Astrocyte (in vitro differentiated cells and primary cell): ENCODE data around the gene UBE2R2. TPM values are rescaled to one million over a fixed set of nuclear protein-coding genes. Genes with fewer than 3 reads are reported as not detected.
"Not testable (repeated sequence)": the region's sequence is repeated elsewhere in the genome, so short reads cannot be mapped to it uniquely, and the experiment has no call there.

Source experiments
- DNase-seq: peaks from one replicate; pipeline ENCODE4 v3.0.0-alpha.2; 2010; ENCODE audit warnings: low read depth
- FAIRE-seq: peaks from 2 replicates; lab custom pipeline; 2011; peaks lifted over from hg19 to GRCh38; lab: Jason Lieb, UNC
- H2AFZ ChIP-seq: 2 replicates; pipeline ENCODE4 v1.6.0; 2012; ENCODE audit warnings: low read depth, low read length, inconsistent platforms
- H3K27ac ChIP-seq: 2 replicates; pipeline ENCODE4 v1.5.1; 2011; ENCODE audit warnings: low read depth, low read length, inconsistent platforms
- H3K27me3 ChIP-seq: 2 replicates; pipeline ENCODE4 v1.6.0; 2011; ENCODE audit warnings: low read length, inconsistent platforms; ENCODE audit not compliant: insufficient read depth
- H3K36me3 ChIP-seq: 2 replicates; pipeline ENCODE4 v1.5.1; 2011; ENCODE audit warnings: low read length, inconsistent platforms; ENCODE audit not compliant: insufficient read depth
- H3K4me1 ChIP-seq: 2 replicates; pipeline ENCODE4 v1.5.1; 2011; ENCODE audit warnings: low read length, inconsistent platforms; ENCODE audit not compliant: insufficient read depth
- H3K4me2 ChIP-seq: 2 replicates; pipeline ENCODE4 v1.6.0; 2012; ENCODE audit warnings: low read length, inconsistent platforms
- H3K4me3 ChIP-seq: 2 replicates; pipeline ENCODE4 v1.5.1; 2011; ENCODE audit warnings: low read depth, mild to moderate bottlenecking, low read length, inconsistent platforms; ENCODE audit not compliant: insufficient read depth
- H3K79me2 ChIP-seq: 2 replicates; pipeline ENCODE4 v1.6.0; 2012; ENCODE audit warnings: mild to moderate bottlenecking, low read length, inconsistent platforms; ENCODE audit not compliant: insufficient read depth
- H3K9ac ChIP-seq: 2 replicates; pipeline ENCODE4 v1.6.0; 2012; ENCODE audit warnings: mild to moderate bottlenecking, low read length, inconsistent platforms
- H3K9me3 ChIP-seq: 2 replicates; pipeline ENCODE4 v1.5.1; 2012; ENCODE audit warnings: low read depth, mild to moderate bottlenecking, low read length, inconsistent platforms; ENCODE audit not compliant: insufficient read depth
- H4K20me1 ChIP-seq: 2 replicates; pipeline ENCODE4 v1.6.0; 2012; ENCODE audit warnings: low read length, inconsistent platforms; ENCODE audit not compliant: insufficient read depth
- H3K27ac Mint-ChIP-seq: one replicate; pipeline ENCODE4 v1.8.0; 2021; ENCODE audit warnings: mild to moderate bottlenecking, mixed read lengths; ENCODE audit not compliant: unreplicated experiment
- H3K27me3 Mint-ChIP-seq: one replicate; pipeline ENCODE4 v1.8.0; 2021; ENCODE audit warnings: low read depth, mixed read lengths; ENCODE audit not compliant: unreplicated experiment
- H3K36me3 Mint-ChIP-seq: one replicate; pipeline ENCODE4 v1.8.0; 2021; ENCODE audit warnings: low read depth, mixed read lengths; ENCODE audit not compliant: unreplicated experiment
- H3K4me1 Mint-ChIP-seq: one replicate; pipeline ENCODE4 v1.8.0; 2021; ENCODE audit warnings: low read depth, mixed read lengths; ENCODE audit not compliant: unreplicated experiment
- H3K4me3 Mint-ChIP-seq: one replicate; pipeline ENCODE4 v1.8.0; 2021; ENCODE audit warnings: mild to moderate bottlenecking, moderate library complexity, mixed read lengths; ENCODE audit not compliant: unreplicated experiment
- H3K9me3 Mint-ChIP-seq: one replicate; pipeline ENCODE4 v1.8.0; 2021; ENCODE audit warnings: mild to moderate bottlenecking, mixed read lengths; ENCODE audit not compliant: unreplicated experiment
- EZH2 ChIP-seq: IDR thresholded peaks from 2 replicates; pipeline ENCODE4 v1.6.1; 2012; ENCODE audit warnings: mild to moderate bottlenecking, low read length, inconsistent platforms; ENCODE audit not compliant: insufficient read depth
- total RNA-seq: library from RNA; stranded (reverse); gene quantifications from 2 replicates; pipeline ENCODE4 v1.2.1, GENCODE V29; 2021
- TF ChIP-seq, protein P1 (sequence below): IDR thresholded peaks from 2 replicates; pipeline ENCODE4 v1.5.1; 2011; ENCODE audit warnings: low read depth, mild to moderate bottlenecking, inconsistent platforms, low read length, moderate library complexity; ENCODE audit not compliant: insufficient read depth

Gene UBE2R2
- total RNA-seq, 1 donor from 2014 or later, result 48.7 TPM

DNA sequence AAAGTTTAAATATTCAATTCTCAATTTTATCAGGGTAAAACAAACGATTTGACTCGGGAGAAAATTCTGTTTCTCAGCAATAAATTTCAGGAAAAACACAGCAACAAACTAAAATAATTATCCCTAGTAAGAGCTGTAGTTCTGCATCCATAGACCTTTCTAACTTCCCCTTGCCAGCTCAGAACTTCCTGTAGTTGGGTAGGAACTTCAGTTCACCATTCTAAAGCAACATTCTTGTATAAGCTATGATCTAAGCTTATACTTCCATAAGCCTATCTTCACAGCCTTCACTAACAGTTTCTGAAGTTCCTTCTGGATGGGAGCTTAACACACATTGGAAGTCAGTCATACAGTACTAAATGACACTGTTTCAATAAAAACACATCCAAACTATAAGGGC, 135.1 kb downstream of the UBE2R2 start:
- H3K36me3 Mint-ChIP-seq, result peaks cover 21% of the 10 kb centered on the region
- peaks cover 18% of the 10 kb centered on the region for H3K4me1 Mint-ChIP-seq

DNA sequence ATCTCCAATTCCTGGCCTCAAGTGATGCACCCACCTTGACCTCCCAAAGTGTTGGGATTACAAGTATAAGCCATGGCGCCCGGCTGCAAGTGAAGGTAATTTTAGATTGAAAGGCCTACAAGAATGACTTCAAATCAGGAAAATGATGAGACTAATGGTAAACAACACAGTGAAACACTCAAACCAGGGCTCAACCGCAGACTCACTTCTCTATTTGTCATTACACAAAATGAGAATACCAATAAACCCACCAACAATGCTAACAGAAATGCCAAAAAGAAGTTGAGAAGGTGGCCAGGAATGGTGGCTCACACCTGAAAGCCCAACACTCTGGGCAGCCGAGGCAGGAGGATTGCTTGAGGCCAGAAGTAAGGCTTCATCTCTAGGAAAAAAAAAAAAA, 139.6 kb downstream of the UBE2R2 start:
- H3K9ac ChIP-seq, result no peak overlapping the region
- H3K4me2 ChIP-seq, result no peak overlapping the region
- no peak overlapping the region for H3K4me3 ChIP-seq
- H3K79me2 ChIP-seq, result no peaks in the 10 kb centered on the region
- DNase-seq, result no peak
- H3K27ac ChIP-seq, result no peak overlapping the region
- H3K9me3 ChIP-seq, result no peaks in the 10 kb centered on the region
- TF ChIP-seq, protein P1, sequence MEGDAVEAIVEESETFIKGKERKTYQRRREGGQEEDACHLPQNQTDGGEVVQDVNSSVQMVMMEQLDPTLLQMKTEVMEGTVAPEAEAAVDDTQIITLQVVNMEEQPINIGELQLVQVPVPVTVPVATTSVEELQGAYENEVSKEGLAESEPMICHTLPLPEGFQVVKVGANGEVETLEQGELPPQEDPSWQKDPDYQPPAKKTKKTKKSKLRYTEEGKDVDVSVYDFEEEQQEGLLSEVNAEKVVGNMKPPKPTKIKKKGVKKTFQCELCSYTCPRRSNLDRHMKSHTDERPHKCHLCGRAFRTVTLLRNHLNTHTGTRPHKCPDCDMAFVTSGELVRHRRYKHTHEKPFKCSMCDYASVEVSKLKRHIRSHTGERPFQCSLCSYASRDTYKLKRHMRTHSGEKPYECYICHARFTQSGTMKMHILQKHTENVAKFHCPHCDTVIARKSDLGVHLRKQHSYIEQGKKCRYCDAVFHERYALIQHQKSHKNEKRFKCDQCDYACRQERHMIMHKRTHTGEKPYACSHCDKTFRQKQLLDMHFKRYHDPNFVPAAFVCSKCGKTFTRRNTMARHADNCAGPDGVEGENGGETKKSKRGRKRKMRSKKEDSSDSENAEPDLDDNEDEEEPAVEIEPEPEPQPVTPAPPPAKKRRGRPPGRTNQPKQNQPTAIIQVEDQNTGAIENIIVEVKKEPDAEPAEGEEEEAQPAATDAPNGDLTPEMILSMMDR, result no peak
- no peak for TF ChIP-seq EZH2
- H2AFZ ChIP-seq, result no peak overlapping the region
- H3K36me3 Mint-ChIP-seq, result peaks cover 14% of the 10 kb centered on the region
- H3K27ac Mint-ChIP-seq, result no peak overlapping the region
- H3K36me3 ChIP-seq, result peaks cover 50% of the 10 kb centered on the region
- H3K4me3 Mint-ChIP-seq, result no peak overlapping the region
- no peaks in the 10 kb centered on the region for H3K27me3 ChIP-seq
- no peak for FAIRE-seq
- H3K9me3 Mint-ChIP-seq, result no peaks in the 10 kb centered on the region
- H3K4me1 Mint-ChIP-seq, result peaks cover 5% of the 10 kb centered on the region
- H3K4me1 ChIP-seq, result no peaks in the 10 kb centered on the region
- H4K20me1 ChIP-seq, result peaks cover 7% of the 10 kb centered on the region
- H3K27me3 Mint-ChIP-seq, result no peaks in the 10 kb centered on the region

More for the DNA sequence above, 135.1 kb downstream of the UBE2R2 start:
- Mint-ChIP-seq H3K4me3 (no peak overlapping the region), H3K27me3 (no peaks in the 10 kb centered on the region), H3K27ac (peak overlapping the region; percentile 7), H3K9me3 (no peaks in the 10 kb centered on the region)
- DNase-seq (no peak), FAIRE-seq (no peak)
- peaks cover 35% of the 10 kb centered on the region for H3K36me3 ChIP-seq
- peaks cover 16% of the 10 kb centered on the region for H4K20me1 ChIP-seq
- no peak for TF ChIP-seq EZH2
- TF ChIP-seq, protein P1, result no peak
- H3K27ac ChIP-seq, result no peak overlapping the region
- H3K9me3 ChIP-seq, result no peaks in the 10 kb centered on the region
- H3K4me1 ChIP-seq, result peaks cover 14% of the 10 kb centered on the region
- no peak overlapping the region for H3K4me2 ChIP-seq
- H2AFZ ChIP-seq, result no peak overlapping the region
- no peak overlapping the region for H3K9ac ChIP-seq
- no peak overlapping the region for H3K4me3 ChIP-seq
- no peaks in the 10 kb centered on the region for H3K79me2 ChIP-seq
- H3K27me3 ChIP-seq, result no peaks in the 10 kb centered on the region

DNA sequence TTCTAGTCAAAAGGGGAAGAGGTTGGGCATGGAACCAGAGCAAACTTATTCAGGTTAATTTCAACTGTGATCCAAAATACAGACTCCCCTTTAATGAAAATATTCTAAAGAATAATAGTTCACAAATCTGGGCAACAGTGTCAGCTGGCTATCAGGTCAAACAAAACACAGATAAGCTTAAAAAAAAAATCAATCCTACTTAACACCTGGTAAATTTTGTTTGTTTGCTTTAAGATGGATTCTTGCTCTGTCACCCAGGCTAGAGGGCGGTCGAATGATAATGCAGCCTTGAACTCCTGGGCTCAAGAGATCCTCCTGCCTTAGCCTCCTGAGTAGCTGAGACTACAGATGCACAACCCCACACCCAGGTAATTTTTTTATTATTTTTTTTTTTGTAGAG, 142.8 kb downstream of the UBE2R2 start:
- no peak for DNase-seq
- no peak overlapping the region for H3K27ac ChIP-seq
- no peaks in the 10 kb centered on the region for H3K27me3 ChIP-seq
- H3K79me2 ChIP-seq, result no peaks in the 10 kb centered on the region
- no peak for TF ChIP-seq EZH2
- H3K4me1 ChIP-seq, result no peaks in the 10 kb centered on the region
- Mint-ChIP-seq H3K27ac (no peak overlapping the region), H3K27me3 (no peaks in the 10 kb centered on the region), H3K4me1 (no peaks in the 10 kb centered on the region), H3K9me3 (no peaks in the 10 kb centered on the region), H3K36me3 (peaks cover 4% of the 10 kb centered on the region), H3K4me3 (no peak overlapping the region)
- H2AFZ ChIP-seq, result no peak overlapping the region
- no peak overlapping the region for H3K9ac ChIP-seq
- no peaks in the 10 kb centered on the region for H3K9me3 ChIP-seq
- no peak overlapping the region for H3K4me3 ChIP-seq
- FAIRE-seq, result no peak
- H3K4me2 ChIP-seq, result no peak overlapping the region
- no peaks in the 10 kb centered on the region for H4K20me1 ChIP-seq
- peaks cover 36% of the 10 kb centered on the region for H3K36me3 ChIP-seq

DNA sequence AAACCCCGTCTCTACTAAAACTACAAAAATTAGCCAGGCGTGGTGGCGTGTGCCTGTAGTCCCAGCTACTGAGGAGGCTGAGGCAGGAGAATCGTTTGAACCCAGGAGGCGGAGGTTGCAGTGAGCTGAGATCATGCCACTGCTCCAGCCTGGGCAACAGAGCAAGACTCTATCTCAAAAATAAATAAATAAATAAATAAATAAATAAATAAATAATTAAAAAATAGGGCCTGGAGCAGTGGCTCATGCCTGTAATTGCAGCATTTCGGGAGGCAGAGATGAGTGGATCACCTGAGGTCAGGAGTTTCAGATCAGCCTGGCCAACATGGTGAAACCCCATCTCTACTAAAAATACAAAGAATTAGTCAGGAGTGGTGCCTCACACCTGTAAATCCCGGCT, 145.5 kb downstream of the UBE2R2 start:
- H3K9me3 Mint-ChIP-seq, H3K27ac Mint-ChIP-seq, H2AFZ ChIP-seq, H3K4me1 Mint-ChIP-seq, H3K4me3 Mint-ChIP-seq, DNase-seq, H3K4me2 ChIP-seq, H3K27ac ChIP-seq, H3K27me3 ChIP-seq, H3K4me1 ChIP-seq, FAIRE-seq, H4K20me1 ChIP-seq, H3K79me2 ChIP-seq, H3K4me3 ChIP-seq, H3K9me3 ChIP-seq, H3K27me3 Mint-ChIP-seq, H3K9ac ChIP-seq, H3K36me3 Mint-ChIP-seq: not testable (repeated sequence)
- peaks cover 23% of the 10 kb centered on the region for H3K36me3 ChIP-seq
